CD4-positive, alpha-beta T cell treated with Interleukin-1 beta for 1 hour (primary cell): Measurements from ENCODE around the gene RIC3.

ENCODE experiments used
- DNase-seq, 2 donors: peaks; one replicate each; pipeline ENCODE4 v3.0.0-alpha.2; 2020 to 2022

Gene RIC3

DNA sequence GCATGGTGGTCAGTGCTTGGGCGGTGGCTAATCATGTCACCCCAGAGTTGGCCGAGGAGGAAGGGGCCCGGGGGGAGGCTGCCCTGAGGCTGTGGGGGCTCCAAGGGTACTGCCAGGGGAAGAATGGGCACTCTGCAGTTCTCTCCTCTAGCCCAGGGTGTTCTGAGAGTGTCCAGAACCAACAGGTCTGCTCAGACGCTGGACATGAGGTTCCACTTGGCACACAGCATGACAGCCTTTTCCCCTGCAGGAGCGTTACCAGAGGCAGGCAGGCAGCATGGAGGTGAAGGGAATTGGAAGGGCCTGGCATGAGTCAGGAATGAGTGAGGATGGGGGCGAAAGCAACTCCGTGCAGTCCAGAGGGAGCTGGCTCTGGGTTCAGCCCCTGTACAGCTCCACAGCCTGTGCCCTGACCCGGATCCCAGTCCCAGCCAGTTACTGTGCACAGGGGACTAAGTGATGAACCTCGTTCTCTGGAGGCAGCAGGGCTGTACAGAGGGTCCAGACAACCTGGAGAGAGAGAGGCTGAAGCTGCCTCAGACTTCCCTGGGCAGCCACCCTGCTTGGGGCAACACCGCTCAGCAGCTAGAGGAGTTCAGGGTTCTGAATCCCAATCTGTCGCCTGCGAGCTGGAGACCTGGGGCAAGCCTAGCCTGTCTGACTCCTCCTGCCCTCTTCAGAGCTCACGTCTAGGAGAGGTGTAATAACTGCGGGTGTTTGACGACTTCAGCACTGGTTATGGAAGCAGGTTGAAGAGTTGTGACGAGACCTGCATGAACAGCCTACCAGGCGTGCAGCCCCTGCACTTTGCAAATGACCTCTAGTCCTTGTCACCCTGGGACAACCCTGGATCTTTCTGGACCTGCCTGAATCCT lies 102.6 kb downstream of the RIC3 start:
- no peak for DNase-seq

GRCh38 chr11:8065031-8065430 lies 103.8 kb downstream of the RIC3 start:
- no peak for DNase-seq

DNA sequence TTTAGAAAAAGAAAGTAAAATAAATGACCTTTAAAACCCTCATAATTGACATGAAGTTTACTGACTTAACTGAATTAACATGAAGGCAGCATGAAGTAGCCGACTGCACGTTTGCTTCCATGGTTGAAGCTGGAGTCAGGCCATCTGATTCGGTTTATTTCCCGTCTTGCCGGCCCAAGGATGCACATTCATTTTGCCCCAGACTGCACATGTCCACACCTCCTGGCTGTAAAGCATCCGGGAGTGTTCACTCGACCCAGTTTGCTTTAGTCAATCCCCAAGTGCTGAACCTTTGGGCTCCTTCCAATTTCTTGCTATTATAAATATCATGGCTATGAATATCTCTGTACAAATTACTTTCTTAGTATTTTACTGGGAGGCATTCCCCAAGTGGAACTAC lies 105.5 kb downstream of the RIC3 start:
- DNase-seq: no peak

DNA sequence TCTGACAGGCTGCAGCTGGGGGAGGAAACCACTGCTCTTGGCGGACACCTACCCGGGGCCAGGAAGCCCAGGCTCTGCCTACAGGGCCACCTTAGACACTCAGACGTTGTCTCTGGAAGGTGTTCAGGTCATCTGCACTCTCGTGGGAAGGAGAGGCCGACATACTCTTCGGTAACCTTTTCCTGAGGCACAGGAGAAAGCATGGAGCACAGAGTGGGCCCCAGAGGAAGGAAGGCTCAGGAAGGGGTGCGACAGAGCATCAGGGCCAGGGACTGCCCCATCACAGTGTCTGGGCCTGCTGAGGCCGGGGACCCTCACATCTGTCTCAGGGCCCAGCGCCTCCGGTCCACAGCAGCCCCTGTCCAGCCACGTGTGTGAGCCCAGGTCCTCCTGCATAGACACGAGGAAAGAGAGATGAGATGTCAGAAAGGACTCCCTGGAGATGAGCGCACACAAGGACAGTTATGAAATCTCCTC lies 106.0 kb downstream of the RIC3 start:
- DNase-seq: no peak

GRCh38 chr11:8061555-8062428 lies 107.0 kb downstream of the RIC3 start:
- DNase-seq: no peak

DNA sequence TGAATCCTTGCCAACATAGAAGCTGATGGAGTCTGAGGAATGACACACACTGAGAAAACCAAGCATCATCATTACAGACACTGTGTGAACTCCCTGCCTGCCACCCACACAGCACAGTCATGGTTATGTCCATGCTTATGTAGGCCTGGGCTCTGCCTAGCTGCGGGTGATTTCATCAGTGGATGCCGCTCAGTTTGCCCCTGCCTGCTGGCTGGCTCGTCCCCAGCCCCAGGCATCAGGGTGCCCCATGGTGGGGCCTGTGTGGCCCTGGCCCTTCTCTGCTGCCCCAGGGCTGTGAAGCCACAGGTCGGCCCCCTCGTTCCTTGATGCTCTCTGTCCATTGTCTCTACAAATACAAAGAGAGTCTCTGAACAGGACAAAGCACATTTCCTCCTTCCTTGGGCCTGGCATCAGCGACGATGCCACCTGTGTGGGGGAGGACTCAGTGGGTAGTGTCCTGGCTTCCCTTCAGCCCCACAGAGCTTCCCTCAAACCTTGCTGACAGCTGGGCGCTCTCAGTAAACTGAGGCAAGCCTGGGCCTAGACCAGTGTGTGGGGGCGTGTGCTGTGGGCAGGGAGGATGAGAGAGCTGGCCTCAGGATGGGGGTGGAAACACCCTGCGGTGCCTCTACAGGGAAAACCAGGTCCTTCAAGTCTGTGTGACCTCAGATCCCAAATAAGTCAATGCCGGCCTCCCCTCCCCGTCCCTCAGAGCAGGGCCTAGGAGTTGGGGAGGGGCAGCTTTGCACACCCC lies 107.8 kb downstream of the RIC3 start:
- no peak for DNase-seq

- DNase-seq: no peak
Observed at GRCh38 chr11:8060146-8060719, 108.6 kb downstream of the RIC3 start.

- no peak for DNase-seq
Observed at GRCh38 chr11:8059571-8060011, 109.2 kb downstream of the RIC3 start.

DNA sequence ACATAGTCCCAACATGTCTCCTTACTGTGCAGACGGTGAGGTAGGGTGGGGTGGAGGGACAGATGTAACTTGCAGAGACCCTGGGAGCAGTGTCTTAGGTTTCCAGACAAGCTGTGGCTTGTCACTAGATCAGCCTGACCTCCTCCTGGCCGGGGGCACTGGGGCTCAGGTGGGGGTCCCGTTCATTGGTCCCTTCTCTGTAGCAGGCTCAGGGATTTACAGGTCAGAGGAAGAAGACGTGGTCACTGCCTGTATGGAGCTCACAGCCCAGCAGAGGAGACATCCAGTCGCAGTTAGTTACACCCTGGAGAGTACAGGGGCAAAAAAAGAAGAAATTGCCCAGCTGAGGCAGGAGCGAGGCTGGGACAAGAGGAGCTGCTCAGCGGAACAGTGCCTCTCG lies 109.8 kb downstream of the RIC3 start:
- no peak for DNase-seq

- DNase-seq: no peak
Observed at GRCh38 chr11:8058216-8058615, 110.6 kb downstream of the RIC3 start.

- DNase-seq: no peak
Observed at GRCh38 chr11:8056810-8057463, 111.9 kb downstream of the RIC3 start.
